Endothelial cell (in vitro differentiated cells): ENCODE measurements around the gene NAV2. TPM values are rescaled to one million over a fixed set of nuclear protein-coding genes. Genes with fewer than 3 reads are reported as not detected.

Experiments
- DNase-seq: peaks from one replicate; pipeline ENCODE4 v3.0.0; 2021; ENCODE audit warnings: low spot score
- H3K27ac Mint-ChIP-seq: one replicate; pipeline ENCODE4 v1.8.0; 2021; ENCODE audit warnings: mixed read lengths, inconsistent platforms; ENCODE audit not compliant: unreplicated experiment
- H3K27me3 Mint-ChIP-seq: one replicate; pipeline ENCODE4 v1.8.0; 2021; ENCODE audit warnings: mild to moderate bottlenecking, moderate library complexity, mixed read lengths, inconsistent platforms; ENCODE audit not compliant: unreplicated experiment
- H3K36me3 Mint-ChIP-seq: one replicate; pipeline ENCODE4 v1.8.0; 2021; ENCODE audit warnings: mild to moderate bottlenecking, low read depth, mixed read lengths, inconsistent platforms; ENCODE audit not compliant: unreplicated experiment
- H3K4me1 Mint-ChIP-seq: one replicate; pipeline ENCODE4 v1.8.0; 2021; ENCODE audit warnings: mild to moderate bottlenecking, mixed read lengths, inconsistent platforms; ENCODE audit not compliant: unreplicated experiment
- H3K4me3 Mint-ChIP-seq: one replicate; pipeline ENCODE4 v1.8.0; 2021; ENCODE audit warnings: mild to moderate bottlenecking, mixed read lengths, inconsistent platforms; ENCODE audit not compliant: unreplicated experiment
- H3K9me3 Mint-ChIP-seq: one replicate; pipeline ENCODE4 v1.8.0; 2021; ENCODE audit warnings: mixed read lengths, inconsistent platforms; ENCODE audit not compliant: unreplicated experiment
- CTCF ChIP-seq: fragments of 200-600 bp; sonication (generic); IDR thresholded peaks from one replicate; pipeline ENCODE4 v1.5.0; 2021; ENCODE audit warnings: antibody characterized with exemption; ENCODE audit not compliant: unreplicated experiment
- total RNA-seq: library from RNA; stranded (reverse); fragmentation: NEBNext Ultra II Directional; extraction: Animal tissue kit (Norgen Biotek cat#: 25700); gene quantifications from one replicate; pipeline ENCODE4 v1.2.1, GENCODE V29; 2021; ENCODE audit not compliant: unreplicated experiment

The NAV2 gene
- total RNA-seq, 1 donor from 2014 or later = 15.6 TPM

- no peak overlapping the region for H3K27ac Mint-ChIP-seq
- peaks cover 2% of the 10 kb centered on the region for H3K4me1 Mint-ChIP-seq
- no peak for DNase-seq
These were observed 93.6 kb downstream of the NAV2 start for GRCh38 chr11:19806251-19806650.

GRCh38 chr11:19808076-19808911, 95.7 kb downstream of the NAV2 start:
- Mint-ChIP-seq H3K27ac (no peak overlapping the region), H3K36me3 (no peaks in the 10 kb centered on the region), H3K4me3 (no peak overlapping the region), H3K27me3 (no peaks in the 10 kb centered on the region), H3K9me3 (no peaks in the 10 kb centered on the region), H3K4me1 (peaks cover 2% of the 10 kb centered on the region)
- no peak for DNase-seq
- no peak for TF ChIP-seq CTCF

More at GRCh38 chr11:19806251-19806650, 93.6 kb downstream of the NAV2 start:
- H3K9me3 Mint-ChIP-seq = no peaks in the 10 kb centered on the region
- H3K4me3 Mint-ChIP-seq = no peak overlapping the region
- H3K27me3 Mint-ChIP-seq = peaks cover 1% of the 10 kb centered on the region
- no peak for TF ChIP-seq CTCF
- no peaks in the 10 kb centered on the region for H3K36me3 Mint-ChIP-seq

GRCh38 chr11:19810852-19811251, 98.2 kb downstream of the NAV2 start:
- Mint-ChIP-seq H3K27ac (no peak overlapping the region), H3K4me1 (peaks cover 2% of the 10 kb centered on the region), H3K9me3 (no peaks in the 10 kb centered on the region), H3K27me3 (no peaks in the 10 kb centered on the region), H3K4me3 (no peak overlapping the region), H3K36me3 (no peaks in the 10 kb centered on the region)
- no peak for DNase-seq
- no peak for TF ChIP-seq CTCF

GRCh38 chr11:19811380-19811779, 98.7 kb downstream of the NAV2 start:
- DNase-seq = no peak
- Mint-ChIP-seq H3K36me3 (no peaks in the 10 kb centered on the region), H3K9me3 (no peaks in the 10 kb centered on the region), H3K27me3 (no peaks in the 10 kb centered on the region), H3K27ac (no peak overlapping the region), H3K4me3 (no peak overlapping the region), H3K4me1 (peaks cover 2% of the 10 kb centered on the region)
- TF ChIP-seq CTCF = no peak

- peaks cover 2% of the 10 kb centered on the region for H3K4me1 Mint-ChIP-seq
- no peaks in the 10 kb centered on the region for H3K9me3 Mint-ChIP-seq
- DNase-seq = no peak
- no peak for TF ChIP-seq CTCF
- H3K27ac Mint-ChIP-seq = no peak overlapping the region
- no peaks in the 10 kb centered on the region for H3K36me3 Mint-ChIP-seq
- no peaks in the 10 kb centered on the region for H3K27me3 Mint-ChIP-seq
- H3K4me3 Mint-ChIP-seq = no peak overlapping the region
These were observed 99.5 kb downstream of the NAV2 start for GRCh38 chr11:19812096-19812495.
